T-helper 17 cell (primary cell): ENCODE data around the gene HABP2. TPM values are rescaled to one million over a fixed set of nuclear protein-coding genes. Genes with fewer than 3 reads are reported as not detected.
A peak's percentile ranks its signal among the peaks of the same experiment; 100 is the strongest.

ENCODE experiments used
- ATAC-seq: fragments of 150-1000 bp; cut with Tn5 transposase; 2 replicates; pipeline ENCODE4 v1.10.0; 2021; ENCODE audit warnings: mild to moderate bottlenecking, moderate library complexity
- DNase-seq, 3 donors: peaks; one replicate each; pipeline versions ENCODE4 v3.0.0 to v3.0.0-alpha.2; 2020 to 2021
- H3K9me3 ChIP-seq: one replicate; pipeline ENCODE4 v1.7.0; 2013; ENCODE audit warnings: low read length, mild to moderate bottlenecking; ENCODE audit not compliant: control insufficient read depth, poor library complexity, severe bottlenecking
- H3K27ac Mint-ChIP-seq: one replicate; pipeline ENCODE4 v1.8.0; 2022; ENCODE audit warnings: mild to moderate bottlenecking, moderate library complexity, mixed read lengths
- H3K27me3 Mint-ChIP-seq: one replicate; pipeline ENCODE4 v1.8.0; 2022; ENCODE audit warnings: mixed read lengths
- H3K36me3 Mint-ChIP-seq: one replicate; pipeline ENCODE4 v1.8.0; 2022; ENCODE audit warnings: low read depth, mixed read lengths
- H3K4me1 Mint-ChIP-seq: one replicate; pipeline ENCODE4 v1.8.0; 2022; ENCODE audit warnings: mild to moderate bottlenecking, mixed read lengths
- H3K4me3 Mint-ChIP-seq: one replicate; pipeline ENCODE4 v1.8.0; 2022; ENCODE audit warnings: mild to moderate bottlenecking, moderate library complexity, mixed read lengths
- total RNA-seq, 4 donors: library from RNA in 2 of 4; stranded (reverse) in 2 of 4; gene quantifications; one replicate each; pipeline ENCODE4 v1.2.3 and lab custom pipeline; 2022 to 2026

Gene HABP2
- total RNA-seq, 2 donors from 2014 or later, result not detected

DNA sequence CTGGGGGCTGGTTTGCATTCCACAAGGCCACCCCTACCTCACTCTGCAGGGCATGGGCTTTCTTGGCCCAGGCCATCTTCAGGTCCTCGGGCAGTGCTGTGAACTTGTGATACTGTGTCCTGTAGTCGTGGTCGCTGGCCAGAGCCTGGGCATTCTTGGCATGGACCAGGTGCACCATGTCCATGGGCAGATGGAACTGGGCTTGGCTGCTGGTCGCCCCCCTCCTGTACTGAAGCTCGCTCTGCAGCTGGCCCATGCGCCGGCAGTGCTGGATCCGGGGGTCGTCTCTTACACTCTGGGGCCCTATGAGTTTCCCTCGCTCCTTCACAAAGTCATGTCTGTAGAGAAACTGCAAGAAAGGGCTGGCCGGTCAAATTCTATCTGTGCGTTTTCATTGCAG, 51.7 kb downstream of the HABP2 start:
- DNase-seq (no peak), ATAC-seq (no peak)
- H3K27ac Mint-ChIP-seq, result no peak overlapping the region
- H3K9me3 ChIP-seq, result no peaks in the 10 kb centered on the region
- peaks cover 3% of the 10 kb centered on the region for H3K36me3 Mint-ChIP-seq
- peaks cover 51% of the 10 kb centered on the region for H3K27me3 Mint-ChIP-seq
- H3K4me1 Mint-ChIP-seq, result no peaks in the 10 kb centered on the region
- H3K4me3 Mint-ChIP-seq, result no peak overlapping the region

DNA sequence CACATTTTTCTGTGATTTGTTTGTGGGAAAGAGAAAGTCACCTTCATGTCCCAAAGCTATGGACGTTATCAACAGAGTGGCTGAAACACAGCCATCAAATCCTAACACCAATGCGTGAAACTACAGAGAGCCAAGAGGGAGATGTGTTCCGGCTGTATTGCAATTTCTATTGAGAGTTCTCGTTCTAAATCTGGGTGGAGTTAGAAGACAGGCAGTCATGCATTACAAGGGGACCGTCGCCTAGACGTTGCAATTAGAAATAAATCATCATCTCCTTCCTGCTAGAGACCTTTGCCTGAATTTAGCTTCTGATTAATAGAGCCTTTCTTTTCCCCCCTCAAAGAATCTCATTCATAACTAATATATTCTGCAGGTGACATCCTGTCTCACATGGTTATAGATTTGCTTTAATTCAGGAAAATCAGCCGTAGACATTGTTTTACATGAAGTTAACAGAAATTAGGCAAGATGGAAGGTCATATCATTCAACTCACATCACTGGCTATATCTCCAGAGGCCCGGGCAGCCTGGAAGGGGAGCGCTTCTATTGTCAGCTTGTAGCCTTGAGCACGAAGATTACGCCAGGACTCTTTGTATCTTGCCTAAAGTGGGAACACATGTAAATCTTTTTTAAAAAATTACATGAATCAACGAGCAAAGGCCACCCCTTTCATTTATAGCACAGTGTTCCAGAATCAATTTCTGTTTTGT, 52.6 kb downstream of the HABP2 start:
- H3K27ac Mint-ChIP-seq, result no peak overlapping the region
- H3K27me3 Mint-ChIP-seq, result peaks cover 45% of the 10 kb centered on the region
- no peaks in the 10 kb centered on the region for H3K9me3 ChIP-seq
- no peaks in the 10 kb centered on the region for H3K4me1 Mint-ChIP-seq
- no peak for DNase-seq
- H3K4me3 Mint-ChIP-seq, result no peak overlapping the region
- peaks cover 3% of the 10 kb centered on the region for H3K36me3 Mint-ChIP-seq
- ATAC-seq, result no peak

DNA sequence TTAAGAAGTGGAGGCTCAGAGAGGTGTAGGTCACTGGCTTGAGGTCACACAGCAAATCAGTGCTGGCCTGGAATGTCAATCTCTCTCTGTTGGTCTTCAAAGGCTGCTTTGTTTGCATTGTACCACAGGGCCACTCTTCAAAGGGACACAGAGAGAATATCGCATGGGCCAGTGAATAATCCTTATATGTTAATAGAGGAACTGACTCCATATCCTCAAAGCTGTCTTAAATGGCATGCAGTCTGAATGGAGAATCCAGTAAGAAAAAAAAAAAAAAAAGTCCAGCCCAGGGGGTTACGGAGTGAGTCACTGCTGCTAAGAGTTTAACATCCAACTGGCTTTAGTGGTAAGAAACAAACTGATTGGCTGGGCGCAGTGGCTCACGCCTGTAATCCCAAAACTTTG, 56.9 kb downstream of the HABP2 start:
- Mint-ChIP-seq H3K4me1 (peaks cover 4% of the 10 kb centered on the region), H3K36me3 (no peaks in the 10 kb centered on the region), H3K27ac (no peak overlapping the region), H3K27me3 (peaks cover 50% of the 10 kb centered on the region), H3K4me3 (no peak overlapping the region)
- no peaks in the 10 kb centered on the region for H3K9me3 ChIP-seq
- no peak for ATAC-seq
- no peak for DNase-seq

DNA sequence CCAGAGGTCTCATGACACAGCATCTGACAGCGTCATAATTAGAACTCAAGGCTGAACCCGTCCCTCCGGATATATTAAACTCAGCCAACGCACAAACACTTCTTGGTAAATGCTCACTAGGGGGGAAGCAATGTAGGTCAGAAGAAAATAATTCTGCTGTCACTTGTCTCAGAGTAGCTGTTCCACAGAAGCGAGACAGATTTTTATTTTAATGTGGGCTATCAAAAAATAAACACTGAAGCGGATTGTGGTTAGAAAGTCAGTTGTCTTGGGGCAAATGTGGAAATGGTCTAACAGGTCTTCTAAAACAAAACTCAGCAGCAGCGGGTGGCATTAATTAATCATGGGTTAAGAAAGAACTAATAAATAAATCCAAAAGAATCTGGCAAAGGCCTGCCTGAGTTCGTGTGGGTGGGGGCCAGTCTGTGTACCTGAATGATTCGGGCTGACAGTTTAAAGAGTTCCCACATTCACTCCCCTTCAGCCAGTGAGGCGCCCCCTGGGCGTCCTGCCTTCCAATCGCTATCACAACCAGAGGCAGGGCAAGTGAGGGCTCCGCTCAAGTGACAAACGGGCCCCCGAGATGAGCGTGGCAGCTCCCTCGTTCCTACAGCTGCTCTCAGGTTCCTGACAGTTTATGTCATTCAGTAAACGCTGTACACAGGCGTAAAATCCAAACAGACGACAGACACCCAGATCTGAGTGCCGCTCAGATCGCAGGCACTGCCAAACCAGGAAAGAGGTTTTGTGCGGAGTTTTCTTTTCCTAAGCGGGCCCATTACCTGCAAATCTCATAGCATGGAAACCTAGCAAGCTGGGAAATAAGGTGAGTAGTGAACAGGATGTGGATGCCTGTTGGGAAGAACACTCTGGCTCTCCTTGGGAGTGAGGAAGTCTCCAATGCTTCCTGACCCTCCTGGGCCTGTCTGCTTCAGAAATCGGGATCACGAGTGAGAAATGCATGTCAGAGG, 58.1 kb downstream of the HABP2 start:
- H3K36me3 Mint-ChIP-seq, result no peaks in the 10 kb centered on the region
- DNase-seq (no peak), ATAC-seq (no peak)
- H3K27me3 Mint-ChIP-seq, result peaks cover 46% of the 10 kb centered on the region
- peaks cover 4% of the 10 kb centered on the region for H3K4me1 Mint-ChIP-seq
- H3K4me3 Mint-ChIP-seq, result no peak overlapping the region
- H3K9me3 ChIP-seq, result no peaks in the 10 kb centered on the region
- H3K27ac Mint-ChIP-seq, result no peak overlapping the region

DNA sequence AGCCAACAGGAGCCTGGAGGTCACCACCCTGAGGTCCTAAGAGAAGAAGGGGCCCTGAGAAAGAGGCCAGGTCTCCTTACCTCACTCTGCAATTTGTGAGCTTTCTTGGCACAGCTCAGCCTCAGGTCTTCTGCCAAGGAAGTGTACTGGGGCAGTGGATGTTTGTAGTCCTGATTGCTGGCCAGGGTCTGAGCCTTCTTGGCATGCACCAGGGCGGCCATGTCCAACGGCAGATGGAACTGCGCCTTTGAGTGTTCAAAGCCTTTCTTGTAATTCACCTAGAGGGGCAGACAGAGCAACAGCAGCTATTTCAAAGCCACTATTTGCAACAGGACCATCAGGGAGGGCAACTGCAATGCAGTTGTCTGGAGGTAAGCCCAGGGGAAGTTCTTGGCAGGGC, 59.3 kb downstream of the HABP2 start:
- Mint-ChIP-seq H3K4me1 (peaks cover 4% of the 10 kb centered on the region), H3K27ac (no peak overlapping the region), H3K27me3 (peaks cover 56% of the 10 kb centered on the region), H3K4me3 (no peak overlapping the region), H3K36me3 (no peaks in the 10 kb centered on the region)
- H3K9me3 ChIP-seq, result no peaks in the 10 kb centered on the region
- no peak for DNase-seq
- ATAC-seq, result no peak

- H3K27ac Mint-ChIP-seq, result no peak overlapping the region
- DNase-seq (no peak), ATAC-seq (no peak)
- no peaks in the 10 kb centered on the region for H3K36me3 Mint-ChIP-seq
- no peaks in the 10 kb centered on the region for H3K9me3 ChIP-seq
- peaks cover 62% of the 10 kb centered on the region for H3K27me3 Mint-ChIP-seq
- H3K4me3 Mint-ChIP-seq, result no peak overlapping the region
- peaks cover 4% of the 10 kb centered on the region for H3K4me1 Mint-ChIP-seq
Measured at GRCh38 chr10:113613427-113613826, 60.6 kb downstream of the HABP2 start.

- Mint-ChIP-seq H3K4me1 (peaks cover 4% of the 10 kb centered on the region), H3K36me3 (no peaks in the 10 kb centered on the region), H3K27me3 (peaks cover 65% of the 10 kb centered on the region), H3K4me3 (no peak overlapping the region), H3K27ac (peak overlapping the region; percentile 4)
- DNase-seq (no peak), ATAC-seq (no peak)
- no peaks in the 10 kb centered on the region for H3K9me3 ChIP-seq
Measured at GRCh38 chr10:113613977-113614690, 61.3 kb downstream of the HABP2 start.

GRCh38 chr10:113616244-113617074, 63.6 kb downstream of the HABP2 start:
- DNase-seq (no peak), ATAC-seq (no peak)
- H3K9me3 ChIP-seq, result no peaks in the 10 kb centered on the region
- Mint-ChIP-seq H3K27ac (no peak overlapping the region), H3K27me3 (peaks cover 68% of the 10 kb centered on the region), H3K4me3 (no peak overlapping the region), H3K36me3 (no peaks in the 10 kb centered on the region), H3K4me1 (peaks cover 4% of the 10 kb centered on the region)

GRCh38 chr10:113617086-113617485, 64.2 kb downstream of the HABP2 start:
- ATAC-seq (no peak), DNase-seq (no peak)
- H3K9me3 ChIP-seq, result no peaks in the 10 kb centered on the region
- peaks cover 4% of the 10 kb centered on the region for H3K4me1 Mint-ChIP-seq
- peaks cover 72% of the 10 kb centered on the region for H3K27me3 Mint-ChIP-seq
- no peak overlapping the region for H3K27ac Mint-ChIP-seq
- H3K36me3 Mint-ChIP-seq, result no peaks in the 10 kb centered on the region
- no peak overlapping the region for H3K4me3 Mint-ChIP-seq

GRCh38 chr10:113618338-113618737, 65.5 kb downstream of the HABP2 start:
- peaks cover 4% of the 10 kb centered on the region for H3K4me1 Mint-ChIP-seq
- no peak overlapping the region for H3K4me3 Mint-ChIP-seq
- peaks cover 75% of the 10 kb centered on the region for H3K27me3 Mint-ChIP-seq
- DNase-seq, result no peak
- no peak for ATAC-seq
- H3K27ac Mint-ChIP-seq, result no peak overlapping the region
- no peaks in the 10 kb centered on the region for H3K36me3 Mint-ChIP-seq
- no peaks in the 10 kb centered on the region for H3K9me3 ChIP-seq

DNA sequence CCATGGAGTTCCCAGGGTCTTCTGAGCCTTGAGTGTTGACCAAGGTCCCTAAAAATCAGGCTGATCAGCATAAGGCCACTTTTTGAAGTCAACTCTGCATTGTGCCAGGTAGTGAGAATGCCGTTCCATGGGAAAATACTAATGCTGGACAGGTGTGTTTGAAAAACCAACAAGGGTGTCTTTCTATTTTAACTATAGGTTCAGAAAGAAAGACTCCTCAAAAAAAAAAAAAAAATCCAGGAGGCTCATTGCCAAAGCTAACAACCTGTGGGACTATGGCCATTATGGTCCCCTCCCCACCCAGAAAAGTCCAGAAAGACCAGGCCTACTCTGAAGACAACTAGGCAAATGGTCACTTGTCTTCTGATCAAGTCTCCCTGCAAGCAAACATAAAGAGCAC, 66.5 kb downstream of the HABP2 start:
- ATAC-seq (no peak), DNase-seq (no peak)
- no peak overlapping the region for H3K27ac Mint-ChIP-seq
- H3K4me1 Mint-ChIP-seq, result peaks cover 2% of the 10 kb centered on the region
- peaks cover 2% of the 10 kb centered on the region for H3K36me3 Mint-ChIP-seq
- H3K4me3 Mint-ChIP-seq, result no peak overlapping the region
- no peaks in the 10 kb centered on the region for H3K9me3 ChIP-seq
- H3K27me3 Mint-ChIP-seq, result peaks cover 76% of the 10 kb centered on the region

DNA sequence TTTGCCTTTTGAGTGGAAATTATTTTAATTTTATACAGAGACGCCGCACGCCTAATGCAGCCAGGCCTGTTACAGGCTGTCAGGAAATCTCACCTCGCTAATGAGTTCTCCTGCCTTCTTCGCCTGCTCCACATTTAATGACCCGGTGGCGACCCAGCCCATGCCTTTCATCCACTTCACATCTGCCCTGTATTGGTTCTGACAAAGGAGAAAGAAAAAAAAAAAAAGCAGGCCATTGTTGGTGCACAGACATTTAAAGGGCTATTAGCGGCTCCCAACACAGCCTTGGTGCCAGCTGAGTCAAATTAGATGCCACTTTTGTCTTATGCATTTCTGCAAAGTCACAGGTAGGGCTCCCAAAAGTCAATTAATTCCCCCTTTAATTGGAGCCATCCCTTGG, 67.7 kb downstream of the HABP2 start:
- Mint-ChIP-seq H3K27ac (no peak overlapping the region), H3K4me3 (no peak overlapping the region), H3K4me1 (no peaks in the 10 kb centered on the region), H3K36me3 (peaks cover 2% of the 10 kb centered on the region), H3K27me3 (peaks cover 78% of the 10 kb centered on the region)
- no peaks in the 10 kb centered on the region for H3K9me3 ChIP-seq
- ATAC-seq (no peak), DNase-seq (no peak)
